SK-N-SH (cell line): ENCODE measurements around the gene SV2C. TPM values are rescaled to one million over a fixed set of nuclear protein-coding genes. Genes with fewer than 3 reads are reported as not detected.
"Not testable (repeated sequence)": the region's sequence is repeated elsewhere in the genome, so short reads cannot be mapped to it uniquely, and the experiment has no call there.

Experiments
- CTCF ChIA-PET: fragments of 300-600, 350-600 bp; formaldehyde crosslinking; extraction: SDS; loops from one replicate; lab custom pipeline; 2021; lab: Yijun Ruan, JAX
- POLR2A ChIA-PET: fragments of 350-600 bp; sonication (Branson Sonifier 250); formaldehyde crosslinking; extraction: SDS; loops from one replicate; lab custom pipeline; 2020; ENCODE audit warnings: antibody characterized with exemption, inconsistent platforms; lab: Yijun Ruan, JAX
- DNase-seq: peaks from one replicate; pipeline ENCODE4 v3.0.0; 2012
- H2AFZ ChIP-seq: fragments of 200-600 bp; sonication (generic); 2 replicates; pipeline ENCODE4 v1.8.1; 2016; ENCODE audit warnings: antibody characterized with exemption, mild to moderate bottlenecking, low read depth
- H3F3A ChIP-seq: fragments of 200-600 bp; sonication (generic); replicated peaks from 2 replicates; pipeline ENCODE3; 2016; ENCODE audit warnings: antibody characterized with exemption, mild to moderate bottlenecking; ENCODE audit not compliant: insufficient read depth
- H3K27ac ChIP-seq, 2 experiments: fragments of 200-500 bp in 1 of 2; fragments of 200-600 bp in 1 of 2; sonication (Bioruptor generic) in 1 of 2; sonication (generic), shearing (Covaris generic) in 1 of 2; 2 replicates each; pipeline versions ENCODE4 v1.5.1 to v1.6.1; 2014 to 2016; ENCODE audit warnings: low read depth in 2 of 2, inconsistent platforms in 1 of 2, low read length in 1 of 2, mild to moderate bottlenecking in 1 of 2, mixed read lengths in 1 of 2
- H3K27me3 ChIP-seq: fragments of 200-600 bp; sonication (generic), shearing (Covaris generic); 2 replicates; pipeline ENCODE4 v1.6.1; 2016; ENCODE audit warnings: mixed run types; ENCODE audit not compliant: insufficient read depth
- H3K36me3 ChIP-seq, 2 experiments: fragments of 200-500 bp in 1 of 2; fragments of 200-600 bp in 1 of 2; sonication (Bioruptor generic) in 1 of 2; sonication (generic) in 1 of 2; replicated peaks in 1 of 2; 2 replicates each; pipeline versions ENCODE3 to v1.5.1; 2014 to 2016; ENCODE audit warnings: low read length in 1 of 2, mild to moderate bottlenecking in 1 of 2; ENCODE audit not compliant: insufficient read depth in 2 of 2, control insufficient read depth in 1 of 2
- H3K4me1 ChIP-seq, 2 experiments: fragments of 200-500 bp in 1 of 2; fragments of 200-600 bp in 1 of 2; sonication (Bioruptor generic) in 1 of 2; sonication (generic), shearing (Covaris generic) in 1 of 2; 2 replicates each; pipeline versions ENCODE4 v1.5.1 to v1.6.1; 2014 to 2016; ENCODE audit warnings: low read depth in 1 of 2, low read length in 1 of 2, mixed run types in 1 of 2; ENCODE audit not compliant: insufficient read depth in 2 of 2, control insufficient read depth in 1 of 2
- H3K4me2 ChIP-seq: fragments of 200-600 bp; sonication (generic), shearing (Covaris generic); 2 replicates; pipeline ENCODE4 v1.6.1; 2017; ENCODE audit warnings: mixed run types
- H3K4me3 ChIP-seq, 2 experiments: fragments of 200-500 bp in 1 of 2; fragments of 200-600 bp in 1 of 2; sonication (Bioruptor generic) in 1 of 2; sonication (generic), shearing (Covaris generic) in 1 of 2; 2 replicates each; pipeline versions ENCODE4 v1.5.1 to v1.8.1; 2014 to 2016; ENCODE audit warnings: low read depth in 2 of 2, inconsistent platforms in 1 of 2, low read length in 1 of 2, mild to moderate bottlenecking in 1 of 2, mixed read lengths in 1 of 2, moderate library complexity in 1 of 2
- H3K79me2 ChIP-seq: fragments of 200-600 bp; sonication (generic); 2 replicates; pipeline ENCODE4 v1.8.1; 2017; ENCODE audit warnings: mild to moderate bottlenecking; ENCODE audit not compliant: insufficient read depth
- H3K9ac ChIP-seq: fragments of 200-600 bp; sonication (generic); 2 replicates; pipeline ENCODE4 v1.6.1; 2017; ENCODE audit warnings: mixed run types
- H3K9me2 ChIP-seq: fragments of 200-600 bp; sonication (generic); 2 replicates; pipeline ENCODE4 v1.6.1; 2017; ENCODE audit warnings: mixed run types
- H3K9me3 ChIP-seq: fragments of 200-600 bp; sonication (generic); 2 replicates; pipeline ENCODE4 v1.6.1; 2017; ENCODE audit warnings: mixed run types, mild to moderate bottlenecking, moderate library complexity
- H4K20me1 ChIP-seq: fragments of 200-600 bp; sonication (generic); 2 replicates; pipeline ENCODE4 v1.6.1; 2017; ENCODE audit warnings: mild to moderate bottlenecking, mixed run types; ENCODE audit not compliant: insufficient read depth
- CHD2 ChIP-seq: fragments of 150-350 bp; IDR thresholded peaks from 2 replicates; pipeline ENCODE4 v1.6.1; 2018; ENCODE audit warnings: low read length; ENCODE audit not compliant: partially characterized antibody
- EP300 ChIP-seq, 2 experiments: IDR thresholded peaks; 2 replicates each; pipeline versions ENCODE4 v1.4.0 to v1.6.1; 2012; ENCODE audit warnings: borderline replicate concordance in 1 of 2, low read depth in 1 of 2, low read length in 1 of 2
- FOSL2 ChIP-seq: IDR thresholded peaks from 2 replicates; pipeline ENCODE4 v1.4.0; 2012; ENCODE audit warnings: low read depth, mild to moderate bottlenecking, moderate library complexity, borderline replicate concordance
- GATA2 ChIP-seq: sonication (generic); formaldehyde crosslinking; IDR thresholded peaks from 2 replicates; pipeline ENCODE4 v1.5.0; 2020; ENCODE audit warnings: mild to moderate bottlenecking, missing genetic modification reagents
- JUND ChIP-seq: IDR thresholded peaks from 2 replicates; pipeline ENCODE4 v1.4.0; 2012
- MXI1 ChIP-seq: IDR thresholded peaks from 2 replicates; pipeline ENCODE4 v1.6.1; 2012; ENCODE audit warnings: mild to moderate bottlenecking, low read depth, low read length, improper control_type of control experiment
- NFIC ChIP-seq: IDR thresholded peaks from 2 replicates; pipeline ENCODE4 v1.4.0; 2012; ENCODE audit warnings: borderline replicate concordance
- RCOR1 ChIP-seq: fragments of 150-350 bp; IDR thresholded peaks from 2 replicates; pipeline ENCODE4 v1.6.1; 2017; ENCODE audit warnings: antibody characterized with exemption, low read length
- RXRA ChIP-seq: IDR thresholded peaks from 2 replicates; pipeline ENCODE4 v1.4.0; 2012; ENCODE audit warnings: low read depth, mild to moderate bottlenecking, borderline replicate concordance
- TCF12 ChIP-seq: IDR thresholded peaks from 2 replicates; pipeline ENCODE4 v1.4.0; 2012
- TEAD4 ChIP-seq: IDR thresholded peaks from 2 replicates; pipeline ENCODE4 v1.4.0; 2012; ENCODE audit warnings: mild to moderate bottlenecking, borderline replicate concordance; ENCODE audit not compliant: insufficient read depth
- WGBS: methylation state at CpG from one replicate; pipeline ENCODE4 v1.1.6; 2017; ENCODE audit warnings: low lambda C conversion rate; 5-methylcytosine and 5-hydroxymethylcytosine counted together
- polyA plus RNA-seq, 3 experiments: library from polyadenylated mRNA; depleted of rRNA; stranded (reverse); fragments of >200 nt; gene quantifications; 2 replicates each; pipeline ENCODE4 v1.2.3, GENCODE V29; 2012
- TF ChIP-seq, protein P1 (sequence below): fragments of 150-350 bp; IDR thresholded peaks from 2 replicates; pipeline ENCODE4 v1.6.1; 2017; ENCODE audit warnings: antibody characterized with exemption, low read length, low read depth, borderline replicate concordance
- TF ChIP-seq, protein P2 (sequence below): IDR thresholded peaks from 2 replicates; pipeline ENCODE4 v1.4.0; 2012; ENCODE audit warnings: low read depth, borderline replicate concordance
- TF ChIP-seq, protein P3 (sequence below): fragments of 200-600 bp; sonication (generic); IDR thresholded peaks from 2 replicates; pipeline ENCODE4 v1.6.1; 2017; ENCODE audit warnings: antibody characterized with exemption, mild to moderate bottlenecking, moderate library complexity

SV2C gene
- polyA plus RNA-seq, 1 of the 3 experiments (the other 2 are of a cell fraction): 0.05 TPM

DNA sequence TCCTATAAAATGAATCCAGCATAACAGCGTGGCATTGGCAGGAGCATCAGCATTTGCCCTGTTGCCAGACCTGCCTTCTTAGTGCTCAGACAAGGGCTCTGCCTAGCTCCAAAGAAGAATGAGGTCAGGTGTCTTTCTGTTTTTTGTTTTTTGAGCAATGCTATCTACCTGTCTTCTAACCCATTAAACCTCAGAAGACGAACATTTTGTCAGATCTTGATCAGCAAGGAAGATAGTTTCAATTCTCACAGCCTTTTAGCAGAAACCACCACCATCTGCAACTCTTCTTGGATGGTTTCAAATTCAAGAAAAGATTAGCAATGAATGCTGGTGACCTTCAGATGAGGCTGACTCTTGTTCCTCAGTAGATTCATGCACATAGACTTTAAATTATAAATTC is 216.4 kb downstream of the SV2C start:
- Histone ChIP-seq H3K4me3 (no peak overlapping the region), H3K4me2 (no peak overlapping the region), H3K27me3 (no peaks in the 10 kb centered on the region), H3K9me3 (no peaks in the 10 kb centered on the region), H3K4me1 (peaks cover 0 to 2% of the 10 kb centered on the region in 2 experiments; a peak in 1 of 4 replicates), H3K36me3 (peaks cover 0 to 4% of the 10 kb centered on the region in 2 experiments), H3K9ac (no peak overlapping the region), H4K20me1 (no peaks in the 10 kb centered on the region), H2AFZ (no peak overlapping the region), H3K79me2 (no peaks in the 10 kb centered on the region), H3K27ac (no peak overlapping the region), H3F3A (no peaks in the 10 kb centered on the region), H3K9me2 (no peaks in the 10 kb centered on the region)
- 15% methylated on average over 2 of the region's 2 CpGs for WGBS
- TF ChIP-seq, protein P1, sequence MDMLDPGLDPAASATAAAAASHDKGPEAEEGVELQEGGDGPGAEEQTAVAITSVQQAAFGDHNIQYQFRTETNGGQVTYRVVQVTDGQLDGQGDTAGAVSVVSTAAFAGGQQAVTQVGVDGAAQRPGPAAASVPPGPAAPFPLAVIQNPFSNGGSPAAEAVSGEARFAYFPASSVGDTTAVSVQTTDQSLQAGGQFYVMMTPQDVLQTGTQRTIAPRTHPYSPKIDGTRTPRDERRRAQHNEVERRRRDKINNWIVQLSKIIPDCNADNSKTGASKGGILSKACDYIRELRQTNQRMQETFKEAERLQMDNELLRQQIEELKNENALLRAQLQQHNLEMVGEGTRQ: no peak
- TF ChIP-seq MXI1 (no peak), FOSL2 (no peak), JUND (no peak), EP300 (IDR thresholded peaks at IDR 0.05; ENCODE audit: borderline replicate concordance in 1 of 2, low read depth in 1 of 2, low read length in 1 of 2) (no peak), TCF12 (no peak), RXRA (no peak), CHD2 (no peak), TEAD4 (no peak), GATA2 (CRISPR knock-in tag) (no peak), NFIC (no peak), RCOR1 (no peak)
- TF ChIP-seq, protein P2, sequence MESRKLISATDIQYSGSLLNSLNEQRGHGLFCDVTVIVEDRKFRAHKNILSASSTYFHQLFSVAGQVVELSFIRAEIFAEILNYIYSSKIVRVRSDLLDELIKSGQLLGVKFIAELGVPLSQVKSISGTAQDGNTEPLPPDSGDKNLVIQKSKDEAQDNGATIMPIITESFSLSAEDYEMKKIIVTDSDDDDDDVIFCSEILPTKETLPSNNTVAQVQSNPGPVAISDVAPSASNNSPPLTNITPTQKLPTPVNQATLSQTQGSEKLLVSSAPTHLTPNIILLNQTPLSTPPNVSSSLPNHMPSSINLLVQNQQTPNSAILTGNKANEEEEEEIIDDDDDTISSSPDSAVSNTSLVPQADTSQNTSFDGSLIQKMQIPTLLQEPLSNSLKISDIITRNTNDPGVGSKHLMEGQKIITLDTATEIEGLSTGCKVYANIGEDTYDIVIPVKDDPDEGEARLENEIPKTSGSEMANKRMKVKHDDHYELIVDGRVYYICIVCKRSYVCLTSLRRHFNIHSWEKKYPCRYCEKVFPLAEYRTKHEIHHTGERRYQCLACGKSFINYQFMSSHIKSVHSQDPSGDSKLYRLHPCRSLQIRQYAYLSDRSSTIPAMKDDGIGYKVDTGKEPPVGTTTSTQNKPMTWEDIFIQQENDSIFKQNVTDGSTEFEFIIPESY: no peak
- TF ChIP-seq, protein P3, sequence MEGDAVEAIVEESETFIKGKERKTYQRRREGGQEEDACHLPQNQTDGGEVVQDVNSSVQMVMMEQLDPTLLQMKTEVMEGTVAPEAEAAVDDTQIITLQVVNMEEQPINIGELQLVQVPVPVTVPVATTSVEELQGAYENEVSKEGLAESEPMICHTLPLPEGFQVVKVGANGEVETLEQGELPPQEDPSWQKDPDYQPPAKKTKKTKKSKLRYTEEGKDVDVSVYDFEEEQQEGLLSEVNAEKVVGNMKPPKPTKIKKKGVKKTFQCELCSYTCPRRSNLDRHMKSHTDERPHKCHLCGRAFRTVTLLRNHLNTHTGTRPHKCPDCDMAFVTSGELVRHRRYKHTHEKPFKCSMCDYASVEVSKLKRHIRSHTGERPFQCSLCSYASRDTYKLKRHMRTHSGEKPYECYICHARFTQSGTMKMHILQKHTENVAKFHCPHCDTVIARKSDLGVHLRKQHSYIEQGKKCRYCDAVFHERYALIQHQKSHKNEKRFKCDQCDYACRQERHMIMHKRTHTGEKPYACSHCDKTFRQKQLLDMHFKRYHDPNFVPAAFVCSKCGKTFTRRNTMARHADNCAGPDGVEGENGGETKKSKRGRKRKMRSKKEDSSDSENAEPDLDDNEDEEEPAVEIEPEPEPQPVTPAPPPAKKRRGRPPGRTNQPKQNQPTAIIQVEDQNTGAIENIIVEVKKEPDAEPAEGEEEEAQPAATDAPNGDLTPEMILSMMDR: no peak
- POLR2A ChIA-PET: no interaction called here
- CTCF ChIA-PET: interaction anchor here (1.0 kb wide), 1 partner anchor 22 kb away, joined by 3 read pairs; no protein-coding TSS in a partner anchor
- no peak for DNase-seq

DNA sequence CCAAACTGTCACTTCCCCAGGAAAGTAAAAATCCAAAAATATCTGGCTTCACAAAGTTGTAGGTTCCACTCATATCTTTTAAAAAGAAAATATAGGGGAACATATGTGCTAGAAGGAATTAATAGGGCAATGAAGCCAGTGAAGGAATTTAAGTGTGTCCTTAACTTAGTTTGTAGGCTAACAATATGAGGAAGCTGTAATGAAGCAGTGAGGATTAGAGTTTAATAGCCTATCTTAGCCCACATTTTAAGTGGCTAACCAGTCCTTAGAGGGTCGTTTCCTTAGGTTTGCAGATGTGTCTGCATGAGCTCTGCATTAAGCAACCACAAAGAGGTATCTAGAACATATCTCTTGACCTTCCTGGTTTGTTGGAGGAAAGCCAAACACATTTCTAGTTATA is 218.7 kb downstream of the SV2C start:
- H3K4me2 ChIP-seq, H3K79me2 ChIP-seq, H3K4me3 ChIP-seq, H3K9me3 ChIP-seq, H3F3A ChIP-seq, H3K9me2 ChIP-seq, H4K20me1 ChIP-seq, DNase-seq, H3K36me3 ChIP-seq, H3K9ac ChIP-seq, H3K4me1 ChIP-seq, H2AFZ ChIP-seq, CTCF ChIA-PET, POLR2A ChIA-PET, H3K27ac ChIP-seq, H3K27me3 ChIP-seq: not testable (repeated sequence)
- 12% methylated on average over 1 of the region's 1 CpG for WGBS

DNA sequence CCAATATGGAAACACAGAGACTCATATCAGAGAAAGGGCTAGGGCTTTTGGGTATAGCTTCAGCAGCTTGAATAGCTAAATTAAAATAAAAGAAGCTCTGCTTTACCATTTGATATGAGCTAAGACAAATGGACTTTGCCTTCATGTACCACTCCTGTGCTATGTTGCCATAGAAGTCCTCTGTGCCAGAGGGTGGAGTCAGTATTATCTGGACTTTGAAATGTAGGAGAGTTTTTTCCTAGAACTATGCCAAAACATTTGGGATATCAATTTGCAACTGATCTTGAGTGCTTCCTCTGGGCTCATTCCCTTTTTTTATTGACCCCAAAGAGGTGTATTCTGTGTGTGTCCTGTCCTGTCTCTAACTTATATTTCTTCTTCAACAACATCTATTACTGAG is 219.5 kb downstream of the SV2C start:
- H3K9ac ChIP-seq, H4K20me1 ChIP-seq, DNase-seq, POLR2A ChIA-PET, H3K4me1 ChIP-seq, H3K27ac ChIP-seq, H3K9me2 ChIP-seq, H3K4me2 ChIP-seq, H3K79me2 ChIP-seq, H3K27me3 ChIP-seq, H2AFZ ChIP-seq, CTCF ChIA-PET, H3K36me3 ChIP-seq, H3K4me3 ChIP-seq, H3K9me3 ChIP-seq, H3F3A ChIP-seq: not testable (repeated sequence)
